ENCODE data around the gene HMOX1.
"Not testable (repeated sequence)": the region's sequence is repeated elsewhere in the genome, so short reads cannot be mapped to it uniquely, and the experiment has no call there.

HMOX1 gene

GRCh38 chr22:35380013-35380412 is 883 bp upstream of the HMOX1 start:
- DNase-seq (ENCODE audit: low spot score): no peak

GRCh38 chr22:35381424-35382009 is 621 bp downstream of the HMOX1 start:
- peak; percentile 19 for DNase-seq (ENCODE audit: low spot score)

GRCh38 chr22:35383679-35384071 is 2.8 kb downstream of the HMOX1 start:
- DNase-seq (ENCODE audit: low spot score): no peak

- DNase-seq (ENCODE audit: low spot score): no peak
Measured at GRCh38 chr22:35384527-35384926, 3.6 kb downstream of the HMOX1 start.

GRCh38 chr22:35384975-35385588 is 4.2 kb downstream of the HMOX1 start:
- no peak for DNase-seq (ENCODE audit: low spot score)

GRCh38 chr22:35386670-35387288 is 5.9 kb downstream of the HMOX1 start:
- no peak for DNase-seq (ENCODE audit: low spot score)

- no peak for DNase-seq (ENCODE audit: low spot score)
Measured at GRCh38 chr22:35390933-35391332, 10.0 kb downstream of the HMOX1 start.

- no peak for DNase-seq (ENCODE audit: low spot score)
Measured at GRCh38 chr22:35392357-35392756, 11.5 kb downstream of the HMOX1 start.

- DNase-seq (ENCODE audit: low spot score): no peak
Measured at GRCh38 chr22:35393116-35394010, 12.5 kb downstream of the HMOX1 start.

- no peak for DNase-seq (ENCODE audit: low spot score)
Measured at GRCh38 chr22:35394011-35394312, 13.1 kb downstream of the HMOX1 start.

GRCh38 chr22:35394810-35395563 is 14.1 kb downstream of the HMOX1 start:
- DNase-seq (ENCODE audit: low spot score): no peak

GRCh38 chr22:35396622-35397021 is 15.7 kb downstream of the HMOX1 start:
- not testable (repeated sequence) for DNase-seq (ENCODE audit: low spot score)

- DNase-seq (ENCODE audit: low spot score): no peak
Measured at GRCh38 chr22:35397095-35397904, 16.4 kb downstream of the HMOX1 start.

GRCh38 chr22:35398591-35398973 is 17.7 kb downstream of the HMOX1 start:
- no peak for DNase-seq (ENCODE audit: low spot score)

GRCh38 chr22:35399114-35399677 is 18.3 kb downstream of the HMOX1 start:
- no peak for DNase-seq (ENCODE audit: low spot score)

- peak; percentile 100 for DNase-seq (ENCODE audit: low spot score)
Measured at GRCh38 chr22:35399678-35400500, 19.0 kb downstream of the HMOX1 start, which contains the start of gene MCM5. MCM5 (plus strand) TSS chr22:35400140; CDS start chr22:35400439, 299 bp downstream.

GRCh38 chr22:35400501-35400790 is 19.6 kb downstream of the HMOX1 start:
- no peak for DNase-seq (ENCODE audit: low spot score)

- no peak for DNase-seq (ENCODE audit: low spot score)
Measured at GRCh38 chr22:35401863-35402262, 21.0 kb downstream of the HMOX1 start.

- DNase-seq (ENCODE audit: low spot score): no peak
Measured at GRCh38 chr22:35403356-35403755, 22.5 kb downstream of the HMOX1 start.

- no peak for DNase-seq (ENCODE audit: low spot score)
Measured at GRCh38 chr22:35404176-35404575, 23.3 kb downstream of the HMOX1 start.

Data from hepatic stellate cell (primary cell).